OCI-LY3 (cell line): ENCODE data around the gene COP1.

Experiments used
- H2AFZ ChIP-seq: fragments of 200-600, 300-600 bp; shearing (Covaris generic); 2 replicates; pipeline ENCODE4 v1.6.0; 2014; ENCODE audit warnings: antibody characterized with exemption, low read depth, low read length
- H3K27ac ChIP-seq: fragments of 200-600, 300-600 bp; sonication (generic); 2 replicates; pipeline ENCODE4 v1.5.1; 2014; ENCODE audit warnings: mild to moderate bottlenecking, low read length, moderate library complexity, mixed read lengths
- H3K27me3 ChIP-seq: fragments of 200-600, 300-600 bp; sonication (generic); 2 replicates; pipeline ENCODE4 v1.6.1; 2014; ENCODE audit warnings: low read depth, low read length, mixed read lengths
- H3K36me3 ChIP-seq: fragments of 200-600, 300-600 bp; sonication (generic); replicated peaks from 2 replicates; pipeline ENCODE3; 2014; ENCODE audit warnings: low read depth, low read length, mixed read lengths
- H3K4me1 ChIP-seq: fragments of 300-600, 200-600 bp; sonication (generic); 2 replicates; pipeline ENCODE4 v1.6.1; 2014; ENCODE audit warnings: low read length, mixed read lengths
- H3K4me2 ChIP-seq: fragments of 200-600, 300-600 bp; sonication (generic); 2 replicates; pipeline ENCODE4 v1.6.1; 2014; ENCODE audit warnings: low read length, mixed read lengths
- H3K4me3 ChIP-seq: fragments of 300-600, 200-600 bp; sonication (generic); 2 replicates; pipeline ENCODE4 v1.5.1; 2014; ENCODE audit warnings: antibody characterized with exemption, mild to moderate bottlenecking, low read length, moderate library complexity
- H3K79me2 ChIP-seq: fragments of 300-600, 200-600 bp; shearing (Covaris generic); 2 replicates; pipeline ENCODE4 v1.6.1; 2014; ENCODE audit warnings: mild to moderate bottlenecking, low read length, mixed read lengths
- H3K9ac ChIP-seq: fragments of 300-600, 200-600 bp; shearing (Covaris generic); 2 replicates; pipeline ENCODE4 v1.6.0; 2014; ENCODE audit warnings: mild to moderate bottlenecking, low read length, moderate library complexity
- H3K9me3 ChIP-seq: fragments of 200-600, 300-600 bp; shearing (Covaris generic); 2 replicates; pipeline ENCODE4 v1.6.1; 2014; ENCODE audit warnings: low read length, mixed read lengths; ENCODE audit not compliant: insufficient read depth
- H4K20me1 ChIP-seq: fragments of 200-600, 300-600 bp; sonication (generic); 2 replicates; pipeline ENCODE4 v1.6.1; 2016; ENCODE audit warnings: low read length, mixed read lengths; ENCODE audit not compliant: insufficient read depth
- EZH2phosphoT487 ChIP-seq: fragments of 200-600 bp; shearing (Covaris generic); IDR thresholded peaks from 2 replicates; pipeline ENCODE4 v1.6.1; 2018; ENCODE audit warnings: antibody characterized with exemption, mixed run types, low read depth
- TF ChIP-seq, protein P1 (sequence below): fragments of 200-600, 300-600 bp; sonication (generic); IDR thresholded peaks from 2 replicates; pipeline ENCODE4 v1.5.1; 2014; ENCODE audit warnings: antibody characterized with exemption, low read length, low read depth

The COP1 gene

GRCh38 chr1:175963740-175964139 lies 243.3 kb downstream of the COP1 start:
- no peak overlapping the region for H3K27ac ChIP-seq
- 0 out of 2 replicates have a peak, but pooled peaks cover 6% of the 10 kb centered on the region for H4K20me1 ChIP-seq
- peaks cover 8% of the 10 kb centered on the region for H3K36me3 ChIP-seq
- no peaks in the 10 kb centered on the region for H3K79me2 ChIP-seq
- H3K4me3 ChIP-seq, result no peak overlapping the region
- no peak overlapping the region for H3K9ac ChIP-seq
- no peaks in the 10 kb centered on the region for H3K9me3 ChIP-seq
- no peak overlapping the region for H3K4me2 ChIP-seq
- peaks cover 24% of the 10 kb centered on the region for H3K4me1 ChIP-seq
- no peak overlapping the region for H2AFZ ChIP-seq
- TF ChIP-seq EZH2phosphoT487, result no peak
- TF ChIP-seq, protein P1, sequence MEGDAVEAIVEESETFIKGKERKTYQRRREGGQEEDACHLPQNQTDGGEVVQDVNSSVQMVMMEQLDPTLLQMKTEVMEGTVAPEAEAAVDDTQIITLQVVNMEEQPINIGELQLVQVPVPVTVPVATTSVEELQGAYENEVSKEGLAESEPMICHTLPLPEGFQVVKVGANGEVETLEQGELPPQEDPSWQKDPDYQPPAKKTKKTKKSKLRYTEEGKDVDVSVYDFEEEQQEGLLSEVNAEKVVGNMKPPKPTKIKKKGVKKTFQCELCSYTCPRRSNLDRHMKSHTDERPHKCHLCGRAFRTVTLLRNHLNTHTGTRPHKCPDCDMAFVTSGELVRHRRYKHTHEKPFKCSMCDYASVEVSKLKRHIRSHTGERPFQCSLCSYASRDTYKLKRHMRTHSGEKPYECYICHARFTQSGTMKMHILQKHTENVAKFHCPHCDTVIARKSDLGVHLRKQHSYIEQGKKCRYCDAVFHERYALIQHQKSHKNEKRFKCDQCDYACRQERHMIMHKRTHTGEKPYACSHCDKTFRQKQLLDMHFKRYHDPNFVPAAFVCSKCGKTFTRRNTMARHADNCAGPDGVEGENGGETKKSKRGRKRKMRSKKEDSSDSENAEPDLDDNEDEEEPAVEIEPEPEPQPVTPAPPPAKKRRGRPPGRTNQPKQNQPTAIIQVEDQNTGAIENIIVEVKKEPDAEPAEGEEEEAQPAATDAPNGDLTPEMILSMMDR, result no peak
- no peaks in the 10 kb centered on the region for H3K27me3 ChIP-seq

- H4K20me1 ChIP-seq, result no peaks in the 10 kb centered on the region
- no peaks in the 10 kb centered on the region for H3K27me3 ChIP-seq
- TF ChIP-seq EZH2phosphoT487, result no peak
- peaks cover 5% of the 10 kb centered on the region for H3K36me3 ChIP-seq
- H3K4me2 ChIP-seq, result no peak overlapping the region
- no peak overlapping the region for H2AFZ ChIP-seq
- H3K4me1 ChIP-seq, result peaks cover 15% of the 10 kb centered on the region
- H3K9ac ChIP-seq, result no peak overlapping the region
- no peak overlapping the region for H3K27ac ChIP-seq
- H3K79me2 ChIP-seq, result no peaks in the 10 kb centered on the region
- no peak overlapping the region for H3K4me3 ChIP-seq
- H3K9me3 ChIP-seq, result no peaks in the 10 kb centered on the region
Measured at GRCh38 chr1:175960169-175960568, 246.9 kb downstream of the COP1 start.

- Histone ChIP-seq H3K4me3 (no peak overlapping the region), H3K9ac (no peak overlapping the region), H3K27ac (no peak overlapping the region), H2AFZ (no peak overlapping the region), H3K4me2 (no peak overlapping the region), H3K9me3 (no peaks in the 10 kb centered on the region), H3K27me3 (no peaks in the 10 kb centered on the region), H4K20me1 (no peaks in the 10 kb centered on the region), H3K79me2 (no peaks in the 10 kb centered on the region), H3K36me3 (peaks cover 5% of the 10 kb centered on the region), H3K4me1 (no peaks in the 10 kb centered on the region)
- TF ChIP-seq EZH2phosphoT487, result no peak
- TF ChIP-seq, protein P1, result no peak
Measured at GRCh38 chr1:175951627-175952026, 255.5 kb downstream of the COP1 start.

- Histone ChIP-seq H3K4me3 (no peak overlapping the region), H3K27ac (no peak overlapping the region), H2AFZ (no peak overlapping the region), H3K27me3 (no peaks in the 10 kb centered on the region), H3K9me3 (no peaks in the 10 kb centered on the region), H4K20me1 (no peaks in the 10 kb centered on the region), H3K4me1 (no peaks in the 10 kb centered on the region), H3K79me2 (no peaks in the 10 kb centered on the region), H3K4me2 (no peak overlapping the region), H3K36me3 (peaks cover 14% of the 10 kb centered on the region), H3K9ac (no peak overlapping the region)
- TF ChIP-seq, protein P1, result no peak
- no peak for TF ChIP-seq EZH2phosphoT487
Measured at GRCh38 chr1:175947771-175948170, 259.3 kb downstream of the COP1 start.

DNA sequence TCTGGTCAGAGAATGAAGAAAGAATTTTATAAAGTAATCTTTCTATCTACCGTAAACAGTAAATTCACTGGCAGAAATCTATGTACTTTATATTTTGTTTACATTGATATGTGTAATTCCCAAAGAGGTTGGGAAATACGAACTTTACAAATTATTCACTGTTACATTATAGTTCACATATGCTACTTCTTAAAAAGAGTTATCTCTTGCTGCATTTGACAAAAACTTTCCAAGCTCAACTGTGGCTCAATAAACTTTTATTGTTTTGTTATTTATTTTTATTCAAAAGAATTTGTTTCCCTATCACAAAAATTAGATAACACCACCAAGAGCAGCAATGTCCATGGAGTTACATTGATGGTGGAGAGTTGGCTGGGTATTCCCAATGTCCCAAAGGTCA lies 262.5 kb downstream of the COP1 start:
- Histone ChIP-seq H3K27me3 (no peaks in the 10 kb centered on the region), H3K79me2 (no peaks in the 10 kb centered on the region), H3K9me3 (no peaks in the 10 kb centered on the region), H3K4me3 (no peak overlapping the region), H3K36me3 (peaks cover 14% of the 10 kb centered on the region), H3K9ac (no peak overlapping the region), H3K27ac (no peak overlapping the region), H3K4me2 (no peak overlapping the region), H3K4me1 (no peaks in the 10 kb centered on the region), H4K20me1 (no peaks in the 10 kb centered on the region), H2AFZ (no peak overlapping the region)
- TF ChIP-seq, protein P1, result no peak
- no peak for TF ChIP-seq EZH2phosphoT487
